GM19324 (cell line): Measurements from ENCODE around the gene POU2F3.
A peak's percentile ranks its signal among the peaks of the same experiment; 100 is the strongest.

Experiments used
- ATAC-seq: cut with Tn5 transposase; IDR thresholded peaks from one replicate; pipeline ENCODE4 v1.9.1; 2021; ENCODE audit warnings: mild to moderate bottlenecking, moderate library complexity; ENCODE audit not compliant: unreplicated experiment, low FRiP score

Gene POU2F3

DNA sequence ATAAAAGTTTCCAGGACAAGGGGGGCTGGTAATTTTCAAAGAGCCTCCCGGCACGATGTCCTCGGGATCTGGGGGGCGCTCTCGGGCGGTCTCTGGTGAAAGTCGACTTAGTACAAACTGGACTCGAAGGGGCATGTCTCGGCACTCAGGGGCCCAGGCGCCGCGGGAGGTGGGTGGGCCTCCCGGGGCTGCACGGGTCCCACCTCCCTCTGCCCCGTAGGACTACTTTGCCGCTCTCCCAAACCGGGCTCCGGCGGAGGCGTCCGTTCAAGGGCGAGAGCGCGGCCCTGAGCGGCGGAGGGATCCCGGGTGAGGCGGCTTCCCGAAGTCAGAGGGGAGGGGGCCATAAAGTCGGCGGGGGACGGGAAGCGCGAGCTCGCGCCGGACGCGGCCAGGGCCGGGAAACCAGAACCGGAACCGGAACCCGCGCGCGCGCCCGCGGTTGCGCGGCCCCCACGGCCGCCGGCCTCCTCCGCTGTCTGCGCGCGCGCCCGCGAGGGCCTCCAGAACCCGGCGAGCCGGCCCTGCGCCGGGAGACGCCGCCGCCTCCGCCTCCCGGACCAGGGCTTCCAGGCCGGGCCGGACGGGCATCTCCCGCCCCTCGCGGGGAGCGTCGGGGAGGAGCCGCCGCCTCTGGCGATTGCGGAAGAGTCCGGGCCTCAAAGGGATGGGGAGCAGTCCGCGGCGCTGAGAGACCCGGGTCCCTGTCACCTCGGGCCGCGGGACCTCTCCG is 96.1 kb downstream of the POU2F3 start, which contains the start of gene ARHGEF12:
Gene ARHGEF12, plus strand, starts transcription at position 506 of the 733 bp plus-strand sequence. CDS start 831 bp downstream, outside the sequence.
- peak; percentile 82 for ATAC-seq

DNA sequence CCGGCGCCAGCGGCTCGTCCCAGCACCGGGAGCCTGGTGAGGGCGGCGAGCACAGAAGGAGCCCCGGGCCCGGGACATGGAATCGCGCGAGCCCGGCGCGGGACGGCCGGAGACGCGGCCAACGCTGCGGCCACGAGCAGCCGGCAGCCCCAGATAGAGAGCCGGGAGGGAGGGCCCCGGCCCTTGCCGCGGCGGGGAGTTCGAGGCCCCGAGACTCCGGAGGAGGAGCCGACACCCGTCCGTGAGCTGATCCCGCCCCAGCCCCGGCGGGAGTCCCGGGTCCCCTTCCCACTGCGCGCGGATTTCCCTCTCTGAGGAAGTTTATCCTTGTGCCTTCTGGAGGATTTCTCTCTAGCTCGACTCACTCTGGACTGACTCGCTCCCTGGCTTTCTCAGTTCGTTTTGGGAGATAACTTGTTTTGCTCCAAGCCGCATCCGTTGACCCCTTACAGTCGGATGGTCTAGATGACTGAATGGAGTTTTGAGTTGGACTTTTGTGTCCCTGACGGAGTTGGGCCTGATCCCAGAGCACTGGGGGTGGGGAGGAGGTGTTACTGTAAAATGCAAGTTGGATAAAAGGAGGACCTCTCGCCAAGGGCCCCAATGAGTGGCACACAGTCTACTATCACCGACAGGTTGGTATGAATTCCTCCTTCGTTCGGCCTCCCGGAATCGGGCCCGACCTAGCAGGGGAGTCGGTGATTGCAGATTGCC is 96.9 kb downstream of the POU2F3 start:
- peak; percentile 35 for ATAC-seq

DNA sequence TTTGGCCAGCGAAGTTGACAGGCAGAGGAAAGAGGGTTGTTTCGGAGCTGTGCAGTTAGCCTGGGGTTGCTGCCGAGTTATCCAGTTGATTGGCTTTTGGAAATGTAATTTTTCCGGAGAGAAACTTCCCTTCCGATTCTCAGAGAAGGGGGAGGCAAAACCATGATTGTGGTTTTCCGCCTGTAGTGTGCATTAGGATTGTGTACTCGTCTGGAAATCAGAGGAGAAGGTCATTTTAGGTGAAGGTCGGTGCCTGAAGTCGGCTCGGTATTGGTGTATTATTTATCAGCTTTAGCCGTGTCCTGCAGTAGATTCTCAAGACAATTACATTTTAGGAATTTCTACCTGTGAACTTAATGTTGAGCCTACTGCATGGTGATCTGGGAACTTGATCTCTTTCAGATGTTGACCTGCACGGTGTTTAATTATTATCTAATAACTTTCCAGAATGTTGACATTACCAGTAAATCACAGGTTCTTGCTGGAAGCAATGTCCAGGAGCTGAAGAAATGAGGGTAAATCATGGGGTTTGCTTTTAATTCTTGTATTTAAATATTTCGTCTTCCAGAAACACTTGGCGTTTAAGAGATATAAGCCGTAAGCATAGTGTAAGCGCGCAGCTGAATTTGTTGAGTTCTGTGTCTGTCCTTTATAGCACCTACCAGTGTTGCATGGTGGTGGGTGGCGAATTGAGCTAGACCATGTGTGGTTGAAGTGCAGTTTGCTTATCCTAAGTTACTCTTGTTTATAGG is 97.6 kb downstream of the POU2F3 start:
- ATAC-seq, result no peak

DNA sequence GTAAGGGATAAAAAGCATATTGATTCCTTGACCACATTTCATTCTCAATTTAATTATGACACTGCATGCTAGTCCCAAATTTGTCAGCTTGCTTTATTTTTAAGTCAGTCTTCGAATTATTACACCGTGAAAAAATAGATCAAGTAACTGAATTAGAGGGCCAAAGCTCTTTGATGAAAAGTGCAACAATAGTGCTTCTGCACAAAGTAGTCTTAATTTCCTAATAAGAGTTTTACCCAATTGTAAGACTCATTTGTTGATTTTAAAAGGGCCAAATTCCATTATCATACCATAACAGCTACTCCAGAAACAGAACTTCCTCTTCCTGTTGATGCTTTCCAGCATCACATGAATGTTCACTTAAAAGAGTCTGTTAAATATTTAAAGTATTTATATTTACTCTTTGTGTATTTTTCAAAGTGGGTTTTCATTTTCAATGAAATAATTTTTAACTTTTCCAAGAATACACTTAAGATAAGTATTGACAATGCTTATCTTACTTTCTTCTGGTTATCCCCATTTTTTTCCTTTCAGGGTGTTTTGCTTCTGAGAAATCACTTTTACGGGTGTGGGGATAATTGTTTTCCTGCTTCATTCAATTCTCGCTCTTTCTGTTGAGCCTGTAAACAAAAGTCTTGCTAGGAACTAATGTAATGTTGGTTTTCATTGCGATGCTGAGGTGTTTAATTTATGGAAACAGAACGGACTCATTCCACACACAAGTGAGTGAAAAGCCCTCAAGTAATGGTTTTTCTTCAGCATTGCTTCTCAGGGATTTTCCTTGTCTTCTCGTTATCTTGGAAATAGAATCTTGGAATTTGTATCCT is 98.4 kb downstream of the POU2F3 start:
- no peak for ATAC-seq

DNA sequence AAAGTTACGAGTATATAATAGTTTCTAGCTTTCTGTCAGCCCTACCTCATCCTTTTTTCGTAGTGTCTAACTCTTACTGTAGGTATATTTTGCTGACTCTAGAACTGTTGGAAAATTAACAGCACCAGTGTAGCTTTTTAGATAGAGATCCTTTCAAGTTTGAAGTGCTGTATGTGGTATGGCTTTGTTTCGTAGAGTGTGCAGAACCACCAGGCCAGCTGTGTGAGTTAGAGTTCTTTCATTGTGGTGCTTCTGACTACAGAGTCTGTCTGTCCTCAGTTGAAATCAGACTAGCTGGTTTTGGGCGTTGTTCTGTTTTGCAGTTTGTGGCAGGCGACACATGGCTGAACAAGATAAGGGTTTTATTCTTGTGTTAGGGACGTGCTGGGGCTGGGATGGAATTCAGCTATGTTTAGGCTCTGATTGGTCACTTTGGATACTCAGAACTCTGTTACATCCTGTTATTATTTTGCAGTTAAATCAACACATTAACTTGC is 99.5 kb downstream of the POU2F3 start:
- no peak for ATAC-seq

DNA sequence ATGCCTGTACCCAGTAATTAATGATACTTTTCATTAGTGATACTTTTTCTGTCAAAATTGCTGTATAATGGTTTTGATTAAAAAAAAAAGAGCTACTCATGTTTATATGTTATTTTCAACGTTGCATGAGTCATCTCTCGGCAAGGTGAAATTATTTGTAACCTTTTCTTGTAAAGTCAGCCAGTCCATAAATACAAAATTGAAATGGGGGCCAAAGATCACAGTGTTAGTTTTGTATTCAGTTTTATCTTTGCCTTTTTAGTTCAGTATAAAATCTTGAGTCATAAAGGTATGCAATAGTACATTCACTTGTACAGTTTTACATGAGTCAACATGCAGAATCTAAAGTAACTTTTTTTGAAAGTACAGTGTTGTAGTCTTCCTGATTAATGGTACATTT is 100.6 kb downstream of the POU2F3 start:
- no peak for ATAC-seq

DNA sequence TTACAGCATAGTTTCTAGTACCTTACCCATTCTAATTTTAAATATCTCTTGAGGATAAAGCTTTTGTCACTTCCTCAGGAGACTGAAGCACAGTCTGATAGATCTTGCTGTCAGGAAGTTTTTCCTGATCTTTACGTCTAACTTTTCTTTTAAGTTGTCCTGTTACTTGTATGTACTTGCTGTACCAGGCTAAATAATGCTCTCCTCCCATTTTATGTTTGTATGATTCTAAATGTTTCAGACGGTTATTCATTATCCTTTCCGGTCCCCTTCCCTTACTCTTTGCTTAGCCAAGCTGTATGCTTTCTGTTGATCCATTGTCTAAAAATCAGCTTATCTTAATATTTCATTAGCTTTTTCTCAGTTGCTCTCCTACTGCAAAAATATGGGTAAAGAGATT is 102.3 kb downstream of the POU2F3 start:
- ATAC-seq, result no peak

DNA sequence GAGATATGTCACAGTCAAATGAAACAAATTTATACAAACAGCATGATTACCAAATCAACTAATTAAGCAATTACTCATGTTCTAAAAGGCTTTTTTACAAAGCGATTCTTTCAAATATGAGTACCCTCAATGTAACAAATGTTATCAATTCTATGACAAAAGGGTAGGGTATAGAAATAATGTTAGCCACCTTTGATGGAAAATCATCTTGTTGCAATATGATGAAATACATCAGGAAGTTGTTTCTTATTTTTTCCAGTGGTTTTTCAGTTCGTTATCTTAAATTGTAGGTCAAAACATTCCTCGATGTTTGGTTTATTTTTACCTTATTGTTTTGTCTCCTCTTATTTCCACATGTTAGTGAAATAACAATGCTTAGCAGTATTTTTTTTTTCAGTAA is 102.7 kb downstream of the POU2F3 start:
- no peak for ATAC-seq

DNA sequence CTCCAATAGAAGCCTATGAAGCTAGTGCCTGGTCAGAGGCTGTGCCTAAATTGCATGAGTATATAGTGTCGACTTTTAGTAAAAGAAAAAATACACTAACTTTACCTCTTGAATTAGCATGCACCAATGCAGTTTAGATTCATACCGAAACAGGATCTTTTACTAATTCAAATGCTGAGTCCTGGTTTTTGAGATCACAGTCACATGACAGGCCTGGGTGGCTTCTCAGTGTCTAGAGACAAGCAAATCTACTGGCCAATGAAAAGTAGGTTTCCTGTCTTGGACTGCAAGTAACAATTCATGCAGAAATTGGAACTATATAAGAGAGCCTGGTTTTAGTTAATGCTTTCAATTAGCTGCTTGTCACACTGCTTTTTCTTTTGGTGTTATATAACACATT is 103.5 kb downstream of the POU2F3 start:
- ATAC-seq, result no peak

DNA sequence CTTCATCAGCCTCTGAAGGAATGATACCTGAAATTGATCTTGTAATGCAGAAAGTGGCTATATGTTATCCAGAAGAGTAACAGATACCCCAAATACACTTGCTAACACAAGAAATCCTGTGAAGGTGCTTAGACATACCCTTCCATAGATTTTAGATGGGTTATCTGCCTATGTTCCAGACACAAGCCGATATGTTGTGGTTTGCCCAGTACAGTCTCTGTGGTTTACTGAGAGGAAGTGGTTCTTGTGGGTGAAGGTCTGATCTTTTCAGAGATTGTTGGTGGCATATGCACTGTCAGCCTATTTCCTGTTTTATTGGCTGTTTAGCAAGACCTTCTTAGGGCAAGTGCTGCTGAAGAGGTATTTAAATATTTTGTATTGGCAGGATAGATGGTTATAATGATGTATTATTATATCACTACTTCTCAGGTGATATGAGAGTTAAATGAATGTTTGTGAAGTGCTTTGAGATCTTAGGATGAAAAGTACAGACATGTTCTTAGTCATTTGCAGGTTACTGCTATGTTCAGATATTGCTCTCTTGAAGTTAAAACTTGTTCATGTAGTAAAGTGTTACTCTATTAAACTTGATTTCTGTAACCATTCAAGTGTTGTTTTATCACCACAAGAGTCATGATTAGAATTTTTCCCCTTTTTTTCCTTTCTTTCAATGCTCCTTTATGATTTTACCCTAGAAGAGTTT is 104.5 kb downstream of the POU2F3 start:
- ATAC-seq, result peak; percentile 94

DNA sequence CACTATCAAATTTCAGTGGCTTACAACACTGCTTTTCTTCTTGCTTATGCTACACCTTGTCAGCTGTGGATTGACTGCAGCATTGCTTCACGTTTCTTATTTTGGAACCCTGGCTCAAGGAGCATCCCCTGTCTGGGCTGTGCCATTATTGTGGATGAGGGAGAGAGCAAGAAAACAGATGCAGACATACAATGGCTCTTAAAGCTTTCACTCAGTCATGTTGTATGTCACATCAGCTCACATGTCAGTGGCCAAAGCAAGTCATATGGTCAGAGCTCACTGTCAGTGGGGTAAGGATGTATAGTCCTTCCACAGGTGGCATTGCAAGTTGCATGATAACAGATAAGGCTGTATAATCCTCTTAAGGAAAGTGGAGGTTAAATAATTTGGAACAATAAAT is 106.3 kb downstream of the POU2F3 start:
- no peak for ATAC-seq

DNA sequence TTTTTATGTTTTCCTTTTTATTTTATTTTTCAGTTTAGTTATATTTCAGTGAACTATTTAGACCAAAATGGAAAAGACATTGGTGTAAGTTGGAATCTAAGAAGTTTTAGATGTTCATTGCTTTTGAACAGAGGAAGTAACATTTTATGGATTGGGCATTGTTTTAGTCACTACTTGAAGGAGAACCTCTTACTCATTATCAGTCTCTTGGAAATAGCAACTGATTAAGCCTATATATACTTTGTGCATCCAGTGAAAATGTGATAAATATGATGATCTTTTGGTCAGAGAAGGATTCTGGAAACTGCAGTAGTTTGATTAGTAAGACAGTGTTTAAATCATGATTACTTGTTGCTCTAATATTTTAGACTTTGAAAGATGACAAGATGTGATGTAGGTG is 110.7 kb downstream of the POU2F3 start:
- no peak for ATAC-seq

DNA sequence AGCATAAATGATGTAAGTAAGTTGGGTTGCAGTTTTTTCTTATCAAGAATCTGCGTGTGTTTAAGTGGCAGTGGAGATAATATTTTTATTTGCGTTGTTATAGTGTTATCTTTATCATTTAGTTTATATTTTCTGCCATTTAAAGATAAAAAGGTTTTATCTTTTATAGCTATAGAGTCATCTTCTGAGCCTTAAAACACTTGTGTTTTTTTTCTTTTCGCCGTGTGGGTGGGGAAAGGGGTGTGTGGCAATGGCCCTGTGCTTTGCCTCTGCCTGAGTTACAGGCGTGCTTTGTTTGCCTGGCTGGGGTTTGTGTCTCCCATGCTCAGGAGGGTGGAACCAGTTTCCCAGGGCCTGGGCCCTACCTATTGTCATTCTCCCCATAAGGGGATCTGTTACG is 112.5 kb downstream of the POU2F3 start:
- ATAC-seq, result no peak

DNA sequence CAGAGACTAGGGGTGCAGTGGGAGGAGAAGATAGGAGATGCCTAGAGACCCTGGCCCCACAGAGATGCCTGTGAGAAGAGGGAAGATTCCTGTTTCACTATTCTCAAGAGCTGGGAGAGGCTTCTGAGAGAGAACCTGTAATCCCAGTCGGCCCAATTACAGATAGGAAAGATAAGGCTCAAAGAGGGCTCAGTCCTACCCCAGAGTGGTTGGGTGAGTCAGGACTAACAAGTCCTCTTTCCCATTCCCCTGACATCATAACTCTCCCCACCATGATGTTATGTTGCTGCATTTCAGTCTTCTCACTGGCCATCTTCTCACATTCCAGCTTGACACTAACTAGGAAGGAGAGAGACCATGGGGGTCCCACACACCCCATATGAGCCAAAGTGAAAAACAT is 114.1 kb downstream of the POU2F3 start:
- ATAC-seq, result no peak

DNA sequence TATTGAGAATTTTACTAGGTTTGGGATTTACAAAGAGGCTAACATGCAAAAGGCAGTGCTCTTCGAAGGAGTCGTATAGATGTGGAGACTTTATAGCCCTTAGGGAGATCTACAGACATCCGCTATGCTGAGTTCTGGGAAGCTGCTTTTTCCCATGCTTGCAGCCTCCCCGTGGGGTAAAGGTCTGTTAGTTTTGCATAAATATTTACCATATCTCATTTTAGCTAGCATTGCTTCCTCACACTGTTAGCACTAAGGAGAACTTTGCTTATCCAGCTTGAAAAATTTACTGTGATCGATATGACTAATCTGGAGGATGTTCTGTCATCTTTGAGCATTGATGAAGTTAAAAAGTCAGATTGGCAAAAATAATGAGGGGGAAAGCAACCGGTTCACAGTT is 114.8 kb downstream of the POU2F3 start:
- no peak for ATAC-seq

DNA sequence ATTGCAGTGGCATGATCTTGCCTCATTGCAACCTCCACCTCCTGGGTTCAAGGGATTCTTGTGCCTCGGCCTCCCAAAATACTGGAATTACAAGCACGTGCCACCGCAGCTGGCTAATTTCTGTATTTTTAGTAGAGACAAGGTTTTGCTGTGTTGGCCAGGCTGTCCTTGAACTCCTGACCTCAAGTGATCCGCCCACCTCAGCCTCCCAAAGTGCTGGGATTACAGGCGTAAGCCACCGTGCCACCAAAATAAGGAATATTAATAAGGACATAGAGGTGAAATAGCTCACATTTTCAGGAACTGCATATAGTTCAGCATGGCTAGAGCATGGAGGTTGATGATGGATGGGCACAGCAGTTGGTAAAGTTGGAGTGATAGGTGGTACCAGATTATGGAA is 117.7 kb downstream of the POU2F3 start:
- ATAC-seq, result no peak

DNA sequence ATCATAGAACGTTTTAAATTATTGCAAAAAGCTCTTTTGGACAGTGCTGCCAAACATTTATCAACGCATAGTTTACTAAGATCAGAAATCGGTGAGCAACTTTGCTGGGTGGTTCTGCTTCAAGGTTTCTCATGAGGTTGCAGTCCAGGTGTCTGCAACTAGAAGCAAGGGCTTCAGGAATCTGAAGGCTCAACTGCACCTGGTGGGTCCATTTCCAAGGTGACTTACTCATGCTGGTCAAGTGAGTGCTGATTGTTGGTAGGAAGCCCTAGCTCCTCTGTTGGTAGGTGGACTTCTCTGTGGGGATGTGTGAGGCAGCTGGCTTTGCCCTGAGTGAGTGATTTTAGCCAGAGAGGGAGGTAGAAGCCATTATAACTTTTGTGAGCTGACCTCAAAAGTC is 118.8 kb downstream of the POU2F3 start:
- no peak for ATAC-seq

DNA sequence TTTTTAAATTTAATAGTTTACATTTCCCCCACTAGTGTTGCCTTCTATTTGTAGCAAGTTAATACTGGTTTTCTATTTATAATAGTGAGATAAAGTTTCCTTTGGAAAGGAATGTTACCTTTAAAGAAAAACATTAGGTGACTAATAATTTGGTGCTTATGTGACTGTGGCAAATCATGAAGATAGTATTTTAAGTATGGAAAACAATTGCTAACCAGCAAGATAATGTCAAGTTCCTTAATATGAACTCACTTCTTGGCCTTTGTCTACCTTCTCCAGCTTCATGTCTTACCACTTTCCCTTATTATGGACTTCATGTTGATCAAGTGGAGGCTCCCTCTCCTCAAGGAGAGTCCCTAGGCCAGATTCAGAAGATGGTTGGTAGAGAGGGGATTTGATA is 123.5 kb downstream of the POU2F3 start:
- no peak for ATAC-seq

DNA sequence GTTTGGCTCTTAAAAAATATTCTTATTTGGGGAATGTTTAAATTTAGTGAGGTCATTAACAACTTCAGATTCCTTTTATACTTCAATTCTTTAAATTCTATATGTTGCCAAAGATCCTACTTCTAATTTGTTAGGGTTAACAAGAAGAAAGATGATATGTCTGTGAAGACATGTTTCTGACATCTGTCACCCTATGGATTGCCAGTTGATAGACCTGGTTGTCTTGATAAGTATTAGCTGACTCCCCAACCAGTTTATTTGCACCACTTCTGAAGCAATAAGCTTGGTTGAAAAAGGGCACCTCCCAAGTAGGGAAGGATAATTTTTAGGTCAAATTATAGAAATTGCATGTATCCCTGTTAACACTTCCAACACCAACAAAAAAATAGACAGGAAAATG is 125.6 kb downstream of the POU2F3 start:
- no peak for ATAC-seq
